Stimulated activated CD4-positive, alpha-beta T cell treated with anti-CD3 and anti-CD28 coated beads, TNF-alpha, amount 100 ng/mL, for 4 hours (primary cell): ENCODE data around the gene C11orf87.

ENCODE experiments used
- DNase-seq, 3 experiments: peaks; one replicate each; pipeline ENCODE4 v3.0.0-alpha.2; 2020; ENCODE audit warnings: low read depth in 3 of 3

Gene C11orf87

DNA sequence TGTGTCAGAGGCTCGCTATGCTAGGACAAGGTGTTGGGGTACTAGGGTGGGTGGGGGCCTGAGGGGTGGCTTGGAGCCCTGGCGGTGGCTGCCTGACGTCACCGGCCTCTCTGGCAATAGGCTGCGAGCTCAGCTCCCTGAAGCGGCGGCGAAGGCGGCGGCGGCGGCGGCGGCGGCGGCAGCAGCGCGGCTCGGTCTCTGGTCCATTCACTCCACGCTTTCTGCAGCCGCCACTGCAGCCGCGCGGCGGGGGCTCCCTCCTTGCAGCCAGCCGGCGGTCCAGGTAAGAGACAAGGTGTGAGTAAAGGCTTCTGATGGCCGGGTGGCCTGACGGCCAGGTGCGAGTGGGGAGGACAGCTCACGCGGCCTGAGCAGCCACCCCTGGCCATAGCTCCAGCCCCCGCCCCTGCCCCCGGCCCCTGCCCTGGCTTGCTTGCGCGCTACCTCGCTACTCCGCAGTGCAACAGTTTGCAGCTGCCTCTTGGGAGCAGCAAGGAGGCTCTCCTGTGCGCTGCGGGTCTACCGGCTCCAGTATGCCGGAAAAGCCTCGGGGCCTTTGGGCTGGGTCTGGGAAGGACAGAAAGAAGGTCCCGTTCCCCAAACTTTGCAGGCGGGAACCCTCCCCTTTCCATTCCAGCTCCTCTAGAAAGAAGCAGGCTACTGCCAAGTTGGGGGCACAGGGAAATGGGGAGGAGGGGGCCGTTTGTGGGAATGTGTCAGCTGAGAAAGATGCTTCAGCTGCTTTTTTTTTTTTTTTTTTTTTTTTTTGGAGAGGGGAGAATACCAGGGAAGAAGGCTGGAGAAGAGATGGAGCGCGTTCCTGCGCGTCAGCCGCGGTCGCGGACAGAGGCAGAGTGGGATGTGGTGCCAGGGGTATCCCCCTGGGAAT is at the start of gene C11orf87:
C11orf87 (plus strand) TSS at position 210 of the 889 bp plus-strand sequence. CDS start 1,444 bp downstream, outside the sequence.
- DNase-seq = no peak

DNA sequence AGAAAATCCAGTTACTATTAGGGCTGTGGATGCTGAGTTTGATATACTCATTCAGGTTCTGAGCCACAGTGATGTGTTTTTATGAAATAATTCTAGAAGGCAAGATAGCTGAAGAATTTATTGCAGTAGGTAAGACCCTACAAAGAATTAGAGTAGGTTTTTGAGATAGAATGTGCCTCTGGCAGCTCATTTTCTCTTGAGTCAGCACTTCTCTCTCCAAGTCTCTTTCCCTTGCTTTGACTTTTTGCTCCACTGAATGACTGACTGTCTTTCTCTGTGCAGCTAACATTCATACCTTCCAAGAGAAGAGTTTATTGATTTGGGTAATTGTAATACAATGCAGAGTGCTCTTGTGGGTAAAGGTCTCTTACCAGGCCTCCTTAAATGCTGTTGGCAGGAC is 48.0 kb upstream of the C11orf87 start:
- no peak for DNase-seq

DNA sequence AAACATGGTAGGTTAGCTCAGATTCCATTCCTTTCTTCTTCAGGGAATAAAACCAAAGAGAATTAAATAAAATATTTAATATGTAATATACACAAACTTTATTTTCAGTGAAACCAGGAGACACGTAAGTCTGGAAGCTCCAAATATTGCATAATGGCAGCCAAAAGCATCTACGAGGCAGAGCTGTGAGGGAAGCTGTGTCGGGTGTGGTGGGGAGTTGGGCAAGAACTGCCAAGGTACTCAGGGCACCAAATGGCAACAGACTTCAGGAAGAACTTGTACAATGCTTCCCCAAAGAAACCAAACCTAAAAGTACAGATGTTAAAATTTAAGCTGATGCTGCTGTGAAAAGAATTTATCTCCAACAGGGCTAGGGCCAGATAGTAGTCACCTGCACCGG is 47.5 kb upstream of the C11orf87 start:
- DNase-seq = no peak

DNA sequence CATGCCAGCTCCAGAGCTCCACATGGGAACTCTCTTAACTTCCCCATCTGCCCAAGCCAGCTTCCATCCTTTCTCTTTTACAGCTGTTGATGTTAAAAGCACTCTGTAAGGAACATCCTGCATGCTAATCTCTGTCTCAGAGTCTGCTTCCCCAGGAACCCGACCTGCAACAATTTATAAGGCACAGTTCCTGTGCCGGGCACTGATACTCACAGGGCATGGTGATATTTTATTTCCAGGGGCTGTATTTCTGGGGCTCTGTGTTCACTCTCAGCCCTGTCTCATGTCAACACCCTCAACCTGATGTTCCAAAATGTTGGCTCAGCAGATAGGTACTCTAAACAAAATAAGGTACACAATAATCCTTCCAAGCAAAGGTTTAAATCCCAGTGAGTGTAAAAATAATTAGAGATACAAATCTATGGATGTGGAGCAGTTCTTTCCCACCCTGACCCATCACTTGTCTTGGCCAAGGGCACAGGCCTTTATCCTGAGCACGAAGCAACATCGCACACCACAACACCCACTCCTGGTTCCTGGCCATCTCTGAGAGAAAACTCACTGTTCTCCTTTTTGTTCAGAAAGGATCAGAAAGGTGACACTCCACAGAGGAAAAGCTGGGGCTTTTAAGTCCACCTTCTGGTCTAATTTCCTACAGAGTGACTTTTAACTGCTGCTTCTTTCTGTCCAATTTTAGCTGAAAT is 44.8 kb upstream of the C11orf87 start:
- no peak for DNase-seq

DNA sequence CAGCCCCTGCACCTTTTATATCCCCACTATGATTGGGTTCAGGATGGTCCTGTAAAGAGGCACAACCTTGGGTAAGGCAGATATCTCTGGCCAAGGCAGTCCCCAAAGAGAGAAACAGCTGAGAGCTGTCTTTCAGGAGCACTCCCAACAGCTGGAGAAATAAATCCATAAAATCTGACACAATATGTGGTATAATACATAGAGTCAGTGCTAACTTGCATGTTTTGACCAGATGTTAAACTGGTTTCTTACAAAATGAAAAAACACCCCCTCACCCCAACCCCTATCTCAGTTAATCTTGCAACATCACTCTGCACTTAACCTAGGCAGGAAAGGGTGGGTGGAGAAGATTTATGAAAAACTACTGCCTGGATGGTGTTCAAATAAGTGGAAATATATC is 44.0 kb upstream of the C11orf87 start:
- no peak for DNase-seq

DNA sequence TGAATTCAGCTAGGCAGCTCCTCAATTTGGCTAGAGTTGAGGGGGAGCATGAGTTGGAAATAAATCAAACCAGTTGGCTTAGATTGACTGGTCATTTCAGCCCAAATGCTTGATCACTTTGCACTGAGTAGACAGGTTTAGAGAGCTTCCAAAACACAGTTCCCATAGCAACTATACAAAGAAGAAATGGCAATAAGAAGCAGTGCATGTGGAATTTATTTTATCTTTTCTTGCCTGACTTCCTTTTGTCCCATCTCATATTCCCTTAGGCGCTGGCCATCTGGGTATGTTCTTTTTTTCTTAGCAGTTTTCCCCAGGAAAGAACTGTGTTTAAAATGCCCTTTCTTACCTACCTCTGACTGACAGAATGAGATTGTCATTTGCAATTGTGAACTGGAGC is 38.7 kb upstream of the C11orf87 start:
- DNase-seq = no peak

DNA sequence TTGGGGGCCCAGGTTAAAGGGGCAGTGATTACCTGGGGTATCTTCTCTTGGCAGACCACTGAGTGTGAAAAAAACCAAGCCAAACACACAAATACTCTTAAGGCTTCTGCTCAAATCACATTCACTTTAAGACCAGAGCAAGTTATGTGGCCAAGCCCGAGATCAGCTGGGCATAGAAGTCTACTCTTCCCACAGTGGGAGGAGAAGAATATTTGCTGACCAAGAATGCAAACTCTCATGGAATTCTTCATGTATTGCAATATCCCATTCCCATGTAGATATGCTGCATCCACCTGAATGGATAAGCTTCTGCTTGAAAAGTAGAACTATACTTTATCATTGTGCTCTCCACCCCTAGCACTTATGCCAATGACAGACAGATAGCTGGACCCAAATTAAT is 37.1 kb upstream of the C11orf87 start:
- no peak for DNase-seq

DNA sequence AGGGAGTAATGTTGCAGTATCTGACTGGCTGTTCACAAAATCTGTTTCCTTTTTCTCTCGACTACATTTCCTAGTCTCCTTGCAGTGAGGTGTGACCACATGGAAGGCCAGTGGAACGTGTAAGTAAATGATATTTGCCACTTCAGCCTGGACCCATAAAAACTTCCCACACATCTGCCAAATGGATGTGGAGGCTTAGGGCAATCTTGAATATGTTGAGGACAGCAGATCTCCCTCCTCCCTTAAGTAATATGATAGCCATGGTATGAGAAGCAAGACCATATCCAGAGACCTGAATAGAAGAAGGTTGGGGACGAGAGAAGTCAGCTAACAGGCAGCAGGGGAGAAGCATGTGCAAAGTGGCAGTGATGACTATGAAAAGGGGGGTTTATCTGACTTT is 33.0 kb upstream of the C11orf87 start:
- DNase-seq = no peak

DNA sequence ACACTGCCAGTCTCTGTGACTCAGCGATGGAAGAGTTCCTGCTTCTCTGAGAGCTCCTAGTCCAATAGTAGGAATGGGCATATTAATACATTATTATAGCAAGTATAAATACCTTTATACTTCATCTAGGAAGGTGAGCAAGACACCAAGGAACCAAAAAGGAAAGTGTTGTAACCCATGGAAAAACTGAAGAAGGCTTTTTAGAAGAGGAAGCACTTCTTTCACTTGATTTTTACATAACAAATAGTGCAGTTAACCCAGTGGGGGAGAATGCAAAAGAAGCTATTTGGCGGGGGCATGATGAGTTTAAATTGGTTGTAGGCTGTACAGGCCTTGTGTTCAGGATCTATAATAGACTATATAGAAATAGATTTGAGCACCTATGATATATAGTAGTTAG is 31.2 kb upstream of the C11orf87 start:
- DNase-seq = no peak

DNA sequence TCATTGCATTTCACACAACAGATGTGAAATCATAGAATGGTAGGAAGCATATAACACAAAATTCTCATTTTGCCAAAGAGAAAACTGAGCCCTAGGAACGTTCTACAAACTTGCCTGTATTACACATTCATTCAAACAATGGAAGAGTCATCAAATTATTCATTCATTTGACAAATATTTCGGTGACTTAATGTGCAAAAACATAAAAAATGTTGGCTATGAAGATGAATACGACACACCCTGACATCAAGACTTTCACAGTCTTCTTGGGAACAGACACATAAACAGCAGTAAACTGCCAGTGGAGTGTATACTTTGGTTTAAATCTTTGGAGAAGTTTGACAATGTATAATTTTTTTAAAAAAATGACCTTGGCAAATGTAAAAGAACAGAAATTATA is 20.4 kb upstream of the C11orf87 start:
- no peak for DNase-seq

DNA sequence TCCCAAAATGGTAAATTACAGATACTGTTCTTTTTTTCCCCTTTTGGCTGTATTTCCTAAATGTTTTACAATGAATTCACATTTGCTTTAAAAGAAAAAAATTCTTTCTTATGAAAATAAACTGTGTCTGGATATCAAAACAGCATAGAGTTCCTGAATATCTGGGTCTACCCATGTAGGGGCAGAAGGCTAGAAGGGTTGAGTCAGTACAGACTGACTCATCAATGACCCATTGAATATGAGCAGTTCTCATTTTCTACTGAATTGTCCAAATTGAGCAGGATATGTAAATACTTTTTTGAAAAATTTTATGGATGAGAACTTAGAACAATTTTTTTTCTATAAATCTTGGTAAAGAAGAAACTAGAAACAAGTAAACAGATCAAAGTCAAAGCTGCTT is 16.3 kb upstream of the C11orf87 start:
- DNase-seq = no peak

DNA sequence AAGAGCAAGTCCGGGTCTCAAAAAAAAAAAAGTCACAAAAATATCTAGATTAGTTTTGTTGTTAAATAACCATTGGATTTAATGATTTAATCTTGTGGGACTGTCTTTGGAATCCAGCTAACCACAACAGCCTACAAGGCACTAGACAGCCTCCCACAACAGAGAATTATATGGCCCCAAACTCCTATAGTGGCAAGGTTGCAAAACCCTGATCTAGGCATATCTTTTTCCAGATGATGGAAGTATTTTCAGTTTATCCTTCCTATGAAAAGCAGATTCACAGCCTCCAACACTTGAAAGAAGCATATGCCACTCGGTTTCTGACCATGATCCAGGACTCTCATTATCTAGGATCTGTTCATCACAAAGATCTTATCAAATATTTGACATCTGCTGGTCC is 5.4 kb upstream of the C11orf87 start:
- DNase-seq = no peak

DNA sequence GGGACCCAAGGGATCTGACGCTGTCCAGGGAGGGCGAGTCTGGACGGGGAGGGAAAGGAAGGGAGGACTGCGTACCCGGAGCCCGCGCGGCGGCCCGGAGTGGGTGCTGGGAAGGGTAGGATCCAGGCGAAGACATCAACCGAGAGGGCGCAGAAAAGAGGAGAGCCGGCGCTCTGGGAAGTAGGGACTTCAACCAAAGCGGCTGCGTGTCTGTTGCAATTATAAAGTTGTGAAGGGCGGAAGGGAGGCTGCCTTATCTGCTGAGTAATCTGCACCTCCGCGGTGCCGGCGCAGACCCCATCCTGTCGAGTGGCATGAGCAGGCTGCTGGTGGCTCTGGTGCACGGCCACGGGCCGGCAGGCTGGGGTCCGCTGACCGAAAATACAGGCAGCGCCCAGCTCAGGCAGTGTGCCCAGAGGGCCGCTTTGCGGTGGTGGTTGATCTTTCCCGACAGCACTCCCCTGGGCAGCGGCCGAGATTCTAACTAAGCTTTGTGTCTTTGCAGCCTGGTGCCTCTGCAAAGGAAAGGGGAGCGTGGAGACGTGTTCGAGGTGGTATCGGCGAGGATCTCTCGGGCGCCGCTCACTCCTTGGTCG is 978 bp downstream of the C11orf87 start:
- no peak for DNase-seq

DNA sequence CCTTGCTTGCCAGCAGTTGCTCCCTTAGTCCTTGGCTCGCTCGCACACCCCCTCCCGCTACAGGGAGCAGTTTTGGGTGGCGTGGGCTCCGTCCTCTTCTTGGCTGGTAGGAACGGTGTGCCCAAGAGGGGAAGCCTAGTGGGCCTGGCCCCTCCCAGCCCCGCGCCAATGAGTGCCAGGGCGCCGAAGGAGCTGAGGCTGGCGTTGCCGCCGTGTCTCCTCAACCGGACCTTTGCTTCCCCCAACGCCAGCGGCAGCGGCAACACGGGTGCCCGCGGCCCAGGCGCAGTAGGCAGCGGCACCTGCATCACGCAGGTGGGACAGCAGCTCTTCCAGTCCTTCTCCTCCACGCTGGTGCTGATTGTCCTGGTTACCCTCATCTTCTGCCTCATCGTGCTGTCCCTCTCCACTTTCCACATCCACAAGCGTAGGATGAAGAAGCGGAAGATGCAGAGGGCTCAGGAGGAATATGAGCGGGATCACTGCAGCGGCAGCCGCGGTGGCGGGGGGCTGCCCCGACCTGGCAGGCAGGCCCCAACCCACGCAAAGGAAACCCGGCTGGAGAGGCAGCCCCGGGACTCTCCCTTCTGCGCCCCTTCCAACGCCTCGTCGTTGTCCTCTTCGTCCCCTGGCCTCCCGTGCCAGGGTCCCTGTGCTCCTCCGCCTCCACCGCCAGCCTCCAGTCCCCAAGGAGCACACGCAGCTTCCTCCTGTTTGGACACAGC is 1.6 kb downstream of the C11orf87 start:
- no peak for DNase-seq

DNA sequence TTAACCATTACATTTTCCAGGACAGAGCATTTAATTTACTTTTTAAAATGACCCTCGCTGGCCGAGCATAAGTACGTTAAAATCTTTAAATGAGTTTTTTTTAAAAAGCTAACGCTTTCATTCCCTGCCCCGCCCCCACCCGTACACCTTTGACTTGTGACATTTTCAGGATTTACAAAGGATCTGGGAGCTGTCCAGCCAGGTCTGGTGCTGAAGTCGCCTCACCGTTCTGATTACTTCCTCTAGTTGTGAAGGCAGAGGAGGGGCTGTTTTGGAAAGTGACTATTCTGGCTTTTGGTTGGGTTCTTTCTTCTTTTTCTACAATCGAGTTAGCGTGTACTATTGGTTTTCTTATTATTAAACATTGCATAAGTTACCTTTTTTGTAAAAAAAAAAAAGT is 2.9 kb downstream of the C11orf87 start:
- no peak for DNase-seq

DNA sequence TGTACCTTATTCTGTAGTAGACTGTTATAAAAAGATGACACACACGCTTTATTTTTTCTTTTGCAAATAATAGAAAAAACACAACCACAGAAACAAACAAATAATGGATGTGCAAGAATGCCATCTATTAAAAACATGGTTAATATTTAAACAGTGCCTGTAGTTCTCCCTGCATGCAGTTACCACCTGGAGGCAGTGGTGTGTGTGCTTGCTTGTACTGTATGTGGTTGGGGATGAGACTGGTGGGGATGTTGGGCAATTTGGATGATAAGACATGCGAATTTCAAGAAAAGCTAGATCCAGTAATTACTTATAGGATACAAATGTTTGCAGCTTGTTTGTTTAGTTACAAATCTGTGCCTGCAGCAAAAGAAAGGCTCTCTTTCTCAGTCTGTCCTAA is 3.6 kb downstream of the C11orf87 start:
- no peak for DNase-seq

DNA sequence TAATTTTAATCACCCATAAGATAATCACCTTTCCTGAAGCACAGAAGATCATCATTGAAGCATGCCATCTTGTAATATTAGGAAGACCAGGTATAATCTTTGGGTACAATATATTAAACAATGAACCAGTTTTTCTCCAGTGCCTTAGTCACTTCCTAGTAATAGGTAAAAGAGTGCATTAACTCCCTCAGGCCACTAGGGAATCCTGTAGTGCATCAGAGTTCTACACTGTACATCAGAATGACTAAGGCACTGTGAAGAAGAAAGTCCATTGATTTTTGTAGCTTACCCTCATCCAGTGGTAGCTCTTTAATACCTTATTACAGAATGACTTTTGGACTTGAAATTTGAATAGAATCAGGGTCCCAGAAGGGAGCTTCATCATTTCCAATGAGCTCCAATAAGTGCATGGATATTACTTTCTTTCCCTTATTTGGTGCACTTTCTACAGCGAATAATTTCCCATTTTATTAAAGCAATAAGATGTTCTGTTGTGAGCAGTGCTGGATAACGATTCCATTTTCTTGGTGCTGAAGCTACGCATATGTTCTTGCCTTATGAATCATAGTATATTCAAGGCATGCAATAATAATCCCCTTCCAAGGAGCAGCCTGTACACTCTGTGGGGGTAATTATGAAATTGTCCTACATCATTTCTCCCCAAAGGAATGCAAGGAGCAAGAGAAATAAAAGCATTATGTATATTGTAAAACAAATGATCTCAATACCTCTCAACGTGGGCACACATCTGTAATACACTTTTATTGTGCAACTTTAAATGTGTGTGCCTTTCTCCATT is 4.7 kb downstream of the C11orf87 start:
- DNase-seq = no peak

DNA sequence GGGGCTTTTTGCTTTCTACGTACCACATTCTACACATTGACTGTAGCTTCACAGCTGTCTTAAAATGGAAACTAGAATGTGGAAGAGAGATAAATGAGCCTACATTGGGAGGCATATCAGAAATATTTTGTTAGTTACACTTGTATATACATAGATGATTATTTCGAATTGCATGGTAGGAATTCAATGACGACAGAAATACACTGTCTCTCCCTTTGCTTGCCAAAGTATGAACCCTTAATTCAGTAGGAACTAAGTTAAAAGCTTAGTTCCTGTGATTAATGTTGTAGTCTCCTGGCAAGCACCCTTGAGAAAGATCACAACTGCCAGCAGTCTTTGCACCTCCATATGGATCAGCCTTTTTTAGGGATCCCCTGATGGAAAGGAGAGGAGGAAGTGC is 10.1 kb downstream of the C11orf87 start:
- no peak for DNase-seq

DNA sequence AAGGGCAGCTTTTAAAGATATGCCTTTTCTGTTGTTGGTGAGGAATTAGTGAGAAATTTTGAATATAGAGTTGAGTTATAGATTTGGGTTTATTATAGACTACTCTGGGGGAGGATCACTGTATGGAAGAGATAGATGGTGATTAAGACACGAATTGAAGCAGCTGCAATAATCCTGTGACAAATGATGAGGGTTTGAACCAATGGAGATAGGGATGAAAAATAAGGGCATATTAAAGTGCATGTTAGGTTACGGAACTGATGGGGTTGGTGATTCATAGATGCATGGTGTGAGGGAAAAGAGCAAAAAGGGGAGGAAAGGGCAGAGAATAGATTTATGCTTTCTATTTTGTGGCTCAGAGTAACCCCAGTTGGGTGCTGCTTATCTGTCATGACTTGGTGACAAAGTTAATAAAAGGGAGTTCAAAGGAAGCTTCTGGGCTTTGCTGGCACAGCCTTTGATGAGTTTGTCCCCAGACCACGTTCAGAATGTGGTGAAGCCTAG is 11.8 kb downstream of the C11orf87 start:
- DNase-seq = no peak

DNA sequence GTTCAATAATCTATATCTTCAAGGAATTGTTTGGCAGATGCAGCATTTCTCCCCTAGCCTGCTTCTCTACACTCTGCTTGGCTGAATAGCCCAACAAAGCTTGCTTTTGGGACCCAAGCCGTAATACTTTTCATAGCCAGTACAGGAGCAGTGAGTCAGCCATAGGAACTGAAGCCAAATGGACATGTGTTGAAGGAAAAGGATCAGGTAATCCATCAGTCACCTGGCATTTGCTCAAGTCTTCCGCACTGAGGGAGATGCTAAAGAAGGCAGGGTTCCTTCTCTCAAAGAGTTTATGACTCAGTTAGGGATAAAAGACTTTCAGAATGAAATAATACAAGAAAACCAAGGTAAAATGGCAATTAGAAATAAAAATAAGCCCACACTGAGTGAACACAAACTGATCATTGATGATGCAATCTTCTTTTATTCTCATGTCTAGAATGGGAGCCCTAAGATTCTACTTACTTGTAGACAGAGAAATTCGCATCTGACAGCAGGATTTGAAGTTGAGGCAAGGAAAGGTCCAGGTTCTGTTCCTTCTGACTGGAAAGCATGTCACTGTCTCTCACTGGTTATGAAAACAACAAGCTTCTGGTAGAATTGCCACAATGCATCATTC is 13.2 kb downstream of the C11orf87 start:
- DNase-seq = no peak

DNA sequence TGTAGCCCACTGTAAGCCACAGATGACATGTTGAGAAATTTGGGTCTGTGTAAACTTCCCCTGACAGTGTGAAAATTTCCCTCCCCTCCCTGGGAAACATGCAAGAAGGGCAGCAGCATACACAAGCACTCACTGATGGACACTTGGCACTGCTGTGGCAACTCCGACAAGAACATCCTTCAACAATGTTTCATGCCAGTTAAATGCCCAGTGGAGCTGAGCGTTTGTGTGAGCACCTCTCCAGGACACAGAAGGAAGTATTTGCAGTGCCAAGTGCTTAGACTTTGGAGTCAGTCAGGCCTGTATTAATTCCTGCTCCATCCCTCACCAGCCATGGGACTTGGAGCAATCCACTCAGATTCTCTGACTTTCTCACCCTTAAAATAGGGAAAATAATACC is 17.7 kb downstream of the C11orf87 start:
- no peak for DNase-seq
